GM18870 (cell line): ENCODE measurements around the gene DPF3.

Experiments
- ATAC-seq: cut with Tn5 transposase; IDR thresholded peaks from one replicate; pipeline ENCODE4 v1.9.1; 2021; ENCODE audit warnings: moderate library complexity; ENCODE audit not compliant: unreplicated experiment

The DPF3 gene

GRCh38 chr14:72619881-72620280 is 274.0 kb downstream of the DPF3 start:
- no peak for ATAC-seq

GRCh38 chr14:72619111-72619571 is 274.8 kb downstream of the DPF3 start:
- no peak for ATAC-seq

DNA sequence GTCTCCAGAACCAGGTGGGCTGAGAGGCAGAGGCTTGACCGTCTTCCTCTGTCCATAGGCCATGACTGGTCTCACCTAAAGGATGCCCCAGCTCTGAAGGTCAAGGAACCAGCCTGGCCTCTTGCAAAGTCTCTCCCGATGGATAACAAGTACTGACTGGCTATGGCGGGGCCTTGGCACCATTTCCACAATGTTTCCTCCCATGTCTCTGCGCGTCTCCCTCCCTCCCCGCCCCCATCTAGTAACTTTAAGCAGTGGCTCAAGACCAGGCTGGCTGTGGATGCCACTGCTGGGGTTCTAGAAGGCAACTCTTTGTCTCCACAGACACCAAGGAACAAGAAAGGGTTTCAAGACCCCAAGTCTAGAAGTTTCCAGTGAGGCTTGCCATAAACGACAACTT is 275.5 kb downstream of the DPF3 start:
- no peak for ATAC-seq

- no peak for ATAC-seq
These were observed 276.4 kb downstream of the DPF3 start for GRCh38 chr14:72617391-72618031.

GRCh38 chr14:72616811-72617210 is 277.1 kb downstream of the DPF3 start:
- ATAC-seq: no peak

- no peak for ATAC-seq
These were observed 277.6 kb downstream of the DPF3 start for GRCh38 chr14:72616294-72616693.

- ATAC-seq: no peak
These were observed 278.3 kb downstream of the DPF3 start for GRCh38 chr14:72615451-72616121.

GRCh38 chr14:72614891-72615415 is 278.9 kb downstream of the DPF3 start:
- no peak for ATAC-seq

DNA sequence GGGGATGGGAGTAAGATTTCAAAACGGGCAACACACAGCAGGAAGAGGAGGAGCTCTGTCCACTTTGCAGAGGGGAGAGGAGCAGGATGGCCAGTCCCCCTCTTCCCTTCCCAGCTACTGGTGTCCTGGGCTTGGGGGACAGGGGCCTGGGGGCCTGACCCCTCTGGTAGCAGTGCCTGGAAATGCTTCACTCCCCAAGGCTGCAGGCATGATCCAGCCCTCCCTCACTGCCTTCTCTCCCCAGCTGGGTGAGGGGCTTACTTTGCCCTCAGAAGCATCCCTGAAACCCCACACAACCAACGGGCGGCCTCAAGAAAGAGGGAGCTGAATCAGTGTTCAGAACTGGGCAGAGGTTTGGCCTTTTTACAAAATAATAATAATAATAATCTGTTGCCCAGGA is 279.5 kb downstream of the DPF3 start:
- ATAC-seq: no peak

DNA sequence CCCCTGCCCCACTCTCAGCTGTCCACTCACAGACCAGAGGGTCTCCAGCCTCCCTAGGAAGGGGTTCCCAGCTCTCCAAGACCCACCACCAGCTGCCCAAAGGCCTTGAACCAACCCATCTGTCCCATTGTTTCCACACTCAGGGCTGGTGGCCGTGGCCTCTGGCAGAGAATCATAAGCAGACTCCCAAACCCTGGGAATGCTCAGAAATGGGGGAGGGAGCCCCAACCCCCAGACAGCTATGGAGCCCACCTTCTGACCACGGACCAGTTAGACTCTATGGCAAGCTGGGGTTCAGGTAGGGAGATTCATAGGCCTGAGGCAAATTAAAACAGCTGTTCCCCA is 280.0 kb downstream of the DPF3 start:
- ATAC-seq: no peak

DNA sequence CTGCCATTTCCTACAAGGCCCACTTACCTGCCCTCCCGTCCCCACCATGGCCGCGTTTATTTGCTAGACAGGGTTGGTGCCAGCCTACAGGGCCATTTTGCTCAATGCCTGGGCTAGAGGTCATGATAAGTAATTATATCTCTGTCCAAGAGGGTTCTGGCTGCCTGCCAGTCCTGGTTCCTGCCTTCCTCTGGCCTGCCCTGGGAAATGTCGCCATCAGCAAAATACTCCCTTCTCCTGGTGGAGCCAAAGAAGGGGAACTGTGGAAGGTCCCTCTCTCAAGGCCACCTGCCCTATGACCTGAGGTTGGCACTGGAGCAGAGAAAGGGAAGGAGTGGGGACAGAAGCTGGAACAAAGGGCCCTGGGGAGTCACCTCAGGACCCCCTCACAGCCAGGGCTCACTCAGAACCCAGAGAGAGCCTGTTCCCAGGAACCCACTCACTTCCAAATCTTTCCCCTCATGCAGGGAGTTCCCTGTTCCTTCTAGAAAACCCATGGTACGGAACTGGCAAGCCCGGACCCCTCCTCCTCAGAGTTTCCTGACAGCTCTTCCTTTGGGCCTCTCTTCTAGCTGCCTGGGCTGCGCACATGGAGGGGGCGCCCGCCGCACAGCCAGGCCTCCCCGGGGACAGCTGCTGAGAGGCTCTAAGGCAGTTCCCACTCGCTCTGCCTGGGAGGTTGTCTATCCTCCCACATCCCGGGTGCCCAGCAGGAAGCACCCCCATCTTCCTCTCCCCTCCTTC is 280.5 kb downstream of the DPF3 start:
- ATAC-seq: no peak

DNA sequence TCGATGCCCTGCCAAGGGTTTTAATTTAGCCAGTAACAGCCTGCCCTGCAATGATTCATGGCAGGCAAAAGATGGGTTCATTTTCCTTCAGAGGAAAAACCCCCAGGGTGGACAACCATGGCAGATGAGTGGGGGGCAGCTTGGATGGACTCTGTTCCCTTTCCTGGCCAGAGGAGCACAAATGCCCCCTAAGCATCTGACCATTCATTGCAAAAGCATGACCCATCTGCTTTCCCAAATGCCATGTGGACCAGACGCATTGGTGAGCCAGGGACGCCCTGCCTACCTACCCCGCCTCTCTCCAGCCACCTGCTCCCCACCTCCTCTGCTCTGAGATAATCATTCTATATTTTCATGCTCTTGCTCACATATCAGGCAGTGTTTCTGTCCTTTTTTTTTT is 281.9 kb downstream of the DPF3 start:
- ATAC-seq: no peak

DNA sequence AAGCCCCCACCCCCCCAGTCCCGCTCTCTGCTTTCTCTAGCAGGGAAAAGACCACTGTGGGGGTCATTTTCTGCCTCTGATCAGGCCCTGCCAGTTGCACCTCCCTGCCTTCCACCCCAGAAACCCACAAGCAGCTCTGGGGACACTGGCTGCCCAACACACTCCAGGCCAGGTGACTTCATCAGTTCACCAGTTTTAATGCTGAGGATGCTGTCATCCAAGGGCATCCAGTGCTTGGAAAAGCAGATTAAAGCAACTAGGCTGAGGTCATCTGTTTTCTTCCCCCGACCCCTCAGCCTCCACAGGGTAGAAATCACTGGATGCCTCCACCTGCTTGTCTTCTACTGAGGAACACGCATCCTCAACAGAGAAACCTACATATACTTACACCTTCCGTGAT is 282.4 kb downstream of the DPF3 start:
- ATAC-seq: no peak

DNA sequence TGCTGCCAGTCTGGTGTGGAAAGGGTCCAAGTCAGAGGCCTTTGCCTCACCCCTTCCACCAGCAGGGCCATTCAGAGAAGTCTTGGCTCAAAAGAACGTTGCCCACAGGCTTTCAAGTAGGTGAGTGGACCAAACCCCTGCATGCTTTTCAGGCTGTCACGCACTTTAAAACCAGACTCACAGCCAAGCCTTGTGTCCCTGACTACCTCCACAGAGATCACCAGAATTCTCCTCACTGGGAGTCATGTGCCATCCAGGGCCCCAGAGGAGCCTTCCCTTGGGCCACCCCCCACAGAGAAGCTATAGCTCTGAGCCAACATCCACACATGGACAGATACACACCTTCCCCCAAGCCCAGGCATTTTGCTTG is 283.1 kb downstream of the DPF3 start:
- ATAC-seq: no peak

DNA sequence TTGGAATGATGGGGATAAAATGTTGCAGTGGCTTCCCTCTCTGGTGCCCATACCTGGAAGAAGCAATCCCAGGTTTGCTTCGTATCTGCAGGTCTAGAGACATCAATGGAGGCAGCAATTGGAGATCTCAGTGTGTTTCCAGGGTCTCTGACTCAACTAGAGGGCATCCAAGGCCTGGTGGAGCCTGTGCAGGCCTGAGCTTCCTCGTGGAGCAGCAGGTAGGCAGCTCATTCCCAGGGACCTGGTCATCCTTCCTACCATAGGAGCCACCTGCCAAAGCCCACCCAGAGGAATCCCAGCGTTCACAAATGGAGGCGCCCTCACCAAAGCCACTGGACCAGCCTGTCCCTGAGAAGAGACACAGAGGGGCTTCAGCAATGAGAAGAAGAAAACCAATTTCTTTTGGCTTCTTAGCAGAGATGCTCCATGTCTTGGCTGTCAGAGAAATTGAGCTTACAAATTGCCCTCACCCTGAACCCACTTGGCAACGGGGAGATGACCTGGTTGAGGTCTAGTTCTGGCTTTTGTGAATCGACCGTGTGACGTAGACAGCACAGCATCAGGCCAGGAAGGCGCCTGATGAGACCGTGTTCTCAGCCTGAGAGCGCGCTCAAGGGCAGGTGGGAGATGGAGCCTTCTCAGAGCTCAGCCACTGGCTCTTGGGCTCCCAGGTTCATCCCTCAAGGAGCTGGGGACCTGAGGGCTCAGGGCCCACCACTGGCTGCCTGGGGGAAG is 283.6 kb downstream of the DPF3 start:
- no peak for ATAC-seq

DNA sequence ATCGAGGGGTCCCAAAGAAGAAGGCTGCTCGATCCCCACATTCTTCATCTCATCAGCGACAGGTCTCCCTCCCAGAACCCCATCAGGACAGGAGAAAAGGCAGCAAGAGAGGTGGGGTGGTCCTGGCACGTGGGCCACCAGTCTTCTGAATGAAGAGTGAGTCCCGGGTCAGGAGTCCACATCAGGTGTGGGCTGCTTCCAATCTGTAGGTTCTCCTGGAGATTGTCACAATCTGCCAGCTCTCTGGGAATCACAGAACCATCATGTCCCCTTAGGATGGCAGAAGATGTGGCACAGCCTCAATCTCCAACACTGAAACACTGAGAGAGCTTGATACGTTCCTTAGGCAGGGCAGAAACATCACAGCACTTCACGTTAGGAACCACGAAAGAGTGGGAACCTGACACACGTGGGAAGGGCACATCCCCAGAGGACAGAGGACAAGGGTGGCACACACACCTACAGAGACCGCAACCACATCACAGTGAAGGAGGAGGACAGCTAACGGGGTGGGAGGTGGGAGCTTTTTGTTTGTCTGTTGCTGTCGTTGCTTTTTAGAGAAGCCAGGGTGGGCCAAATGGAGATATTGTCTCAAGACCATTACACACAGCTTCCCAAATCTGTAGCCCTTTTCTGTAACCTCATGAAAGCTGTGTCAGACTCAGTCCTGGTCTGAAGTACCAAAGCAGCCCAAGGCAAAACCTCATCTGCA is 284.5 kb downstream of the DPF3 start:
- no peak for ATAC-seq

- ATAC-seq: no peak
These were observed 285.3 kb downstream of the DPF3 start for GRCh38 chr14:72608391-72609204.

DNA sequence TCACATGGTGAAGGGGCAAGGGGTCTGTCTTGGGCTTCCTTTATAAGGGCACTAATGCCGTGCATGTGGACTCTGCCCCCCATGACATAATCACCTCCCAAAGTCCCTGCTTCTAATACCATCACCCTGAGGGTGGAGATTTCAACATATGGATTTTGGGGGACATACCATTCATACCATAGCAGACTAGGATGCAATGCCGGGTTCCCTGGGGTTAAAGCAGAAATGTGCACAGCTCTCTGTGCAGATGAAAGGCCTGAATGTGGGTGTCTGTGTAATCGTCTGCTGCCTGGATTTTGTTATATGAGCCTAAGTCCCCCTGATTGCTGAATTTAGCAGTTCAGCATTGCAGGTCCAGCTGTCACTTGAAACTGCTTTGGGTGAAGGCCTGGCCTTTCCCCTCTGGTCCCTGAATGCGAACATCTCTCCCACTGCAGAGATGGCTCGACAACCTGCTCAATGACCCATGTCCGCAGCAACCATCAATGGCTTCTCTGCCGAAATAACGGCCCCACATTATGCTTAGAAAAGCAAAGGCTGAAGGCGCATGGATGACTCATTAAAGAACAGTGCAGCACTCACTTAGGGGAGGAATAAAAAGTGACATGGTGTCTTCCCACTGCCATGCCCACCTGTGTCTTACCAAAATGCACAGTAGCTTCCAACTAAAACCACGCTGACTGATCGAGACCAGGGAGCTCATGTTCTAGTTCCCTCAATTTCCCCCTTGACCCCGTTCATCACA is 286.3 kb downstream of the DPF3 start:
- ATAC-seq: no peak

- no peak for ATAC-seq
These were observed 287.0 kb downstream of the DPF3 start for GRCh38 chr14:72606879-72607278.
